Fibroblast of peridontal ligament (primary cell): Measurements from ENCODE around the gene ERI3.

Experiments used
- DNase-seq: peaks from one replicate; pipeline ENCODE4 v3.0.0-alpha.2; 2010; ENCODE audit errors: extremely low read depth

Gene ERI3

GRCh38 chr1:44316231-44316759 is 38.8 kb downstream of the ERI3 start:
- no peak for DNase-seq

- no peak for DNase-seq
Observed at GRCh38 chr1:44315521-44315920, 39.5 kb downstream of the ERI3 start.

DNA sequence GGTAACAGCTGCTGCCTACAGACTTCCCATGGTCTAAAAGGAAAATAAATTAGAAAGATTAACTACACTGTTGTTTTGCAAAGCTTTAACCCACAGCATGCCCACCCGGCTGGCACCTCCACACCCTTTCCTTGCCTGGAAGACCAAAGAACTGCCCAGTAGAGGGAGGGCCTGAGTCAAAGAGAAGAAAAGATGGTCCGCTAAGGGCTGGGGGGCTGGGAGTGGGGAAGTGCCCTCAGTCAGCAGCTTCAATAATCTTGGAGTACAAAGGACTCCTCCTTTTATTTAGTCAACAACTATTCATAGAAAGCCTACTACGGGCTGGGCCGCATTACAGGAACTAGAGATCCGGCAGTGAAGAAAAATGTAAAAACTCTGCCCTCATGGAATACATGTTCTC is 40.6 kb downstream of the ERI3 start:
- DNase-seq = no peak

DNA sequence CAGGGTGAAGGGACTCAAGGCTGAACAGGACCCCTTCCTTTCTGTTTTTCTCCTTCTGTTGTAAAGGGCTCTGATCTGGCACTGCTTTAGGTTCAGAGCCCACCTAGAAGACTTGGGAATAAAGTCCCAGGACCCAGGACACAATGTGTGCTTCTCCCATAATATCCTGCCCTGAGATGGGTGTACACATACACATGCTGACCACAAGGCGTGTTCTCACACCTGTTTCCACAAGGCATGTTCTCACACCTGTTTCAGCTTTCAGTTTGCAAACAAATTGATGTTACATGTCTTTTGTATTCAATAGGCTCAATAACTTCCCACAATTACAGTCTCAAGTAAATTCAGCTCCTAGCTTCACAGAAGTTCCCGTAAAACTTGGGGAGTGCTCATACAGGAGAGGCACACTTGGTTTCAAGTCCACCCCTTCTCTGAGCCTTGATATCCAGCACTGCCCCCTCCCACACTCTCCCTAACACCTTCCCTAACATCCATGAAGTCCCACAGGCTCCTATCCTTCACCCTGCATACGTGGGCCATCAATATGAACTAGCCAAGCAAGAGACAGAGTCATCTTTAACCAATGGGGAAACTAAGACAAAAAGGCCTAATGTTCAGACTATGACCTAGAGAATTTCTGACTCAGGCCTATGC is 41.7 kb downstream of the ERI3 start:
- no peak for DNase-seq

DNA sequence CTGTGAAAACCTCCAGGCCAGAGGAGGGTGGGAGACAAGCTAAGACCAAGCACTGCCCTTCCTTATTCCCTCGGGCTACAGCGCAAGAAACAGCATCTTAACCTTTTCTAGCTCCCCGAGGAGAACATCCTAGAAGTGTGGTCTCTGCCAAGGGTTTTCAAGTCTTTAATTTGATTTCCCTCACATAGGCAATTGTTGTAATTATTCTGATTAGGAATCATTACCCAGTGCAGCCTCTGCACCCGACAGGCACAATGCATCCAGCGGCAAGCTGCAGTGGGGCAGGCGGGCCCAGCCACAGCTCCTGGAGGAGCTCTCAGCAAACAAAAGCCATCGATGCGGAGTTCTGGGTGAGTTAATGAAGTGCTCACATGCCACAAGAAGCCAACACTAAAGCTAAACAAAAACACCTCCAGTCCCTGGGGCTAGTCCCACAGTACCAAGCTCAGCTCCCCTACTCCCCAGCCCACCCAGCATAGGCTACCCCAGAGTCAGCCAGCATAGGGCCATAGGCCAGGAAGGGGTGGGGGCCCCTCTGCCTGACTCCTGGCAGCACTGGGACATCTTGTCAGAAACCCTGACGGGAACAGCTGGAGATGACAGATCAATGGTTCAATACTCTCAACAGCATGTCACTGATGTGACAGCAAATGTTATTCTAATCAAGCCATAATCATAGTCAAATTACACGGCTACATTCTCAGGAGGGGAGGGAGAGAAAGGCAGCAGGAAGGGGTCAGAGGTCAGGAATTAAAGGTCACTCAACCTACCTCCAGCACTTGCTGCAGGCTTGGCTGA is 42.5 kb downstream of the ERI3 start:
- DNase-seq = no peak

GRCh38 chr1:44310006-44310405 is 45.1 kb downstream of the ERI3 start:
- DNase-seq = no peak

DNA sequence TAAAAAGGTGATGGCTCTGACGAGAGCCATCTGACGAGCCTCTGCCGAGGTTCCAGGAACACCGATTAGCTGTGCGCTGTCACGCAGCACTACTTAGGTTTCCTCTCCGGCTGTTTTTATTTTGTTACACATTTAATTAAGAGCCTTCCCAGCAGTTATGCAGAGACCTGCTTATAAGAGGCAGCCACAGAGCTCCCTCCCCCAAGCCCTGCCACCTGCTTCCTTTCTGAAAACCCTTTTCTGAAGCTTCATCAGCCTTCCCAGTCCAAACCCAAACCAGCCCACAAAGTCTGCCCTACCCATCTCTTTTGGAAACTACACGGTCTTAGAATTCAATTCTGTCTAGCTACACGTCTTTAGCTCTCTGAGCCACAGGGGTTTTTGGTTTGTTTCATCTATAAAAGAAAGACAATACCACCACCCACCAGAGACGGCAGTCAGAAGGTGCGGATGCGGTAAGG is 49.1 kb downstream of the ERI3 start:
- DNase-seq = no peak

- DNase-seq = no peak
Observed at GRCh38 chr1:44303532-44303931, 51.5 kb downstream of the ERI3 start.

DNA sequence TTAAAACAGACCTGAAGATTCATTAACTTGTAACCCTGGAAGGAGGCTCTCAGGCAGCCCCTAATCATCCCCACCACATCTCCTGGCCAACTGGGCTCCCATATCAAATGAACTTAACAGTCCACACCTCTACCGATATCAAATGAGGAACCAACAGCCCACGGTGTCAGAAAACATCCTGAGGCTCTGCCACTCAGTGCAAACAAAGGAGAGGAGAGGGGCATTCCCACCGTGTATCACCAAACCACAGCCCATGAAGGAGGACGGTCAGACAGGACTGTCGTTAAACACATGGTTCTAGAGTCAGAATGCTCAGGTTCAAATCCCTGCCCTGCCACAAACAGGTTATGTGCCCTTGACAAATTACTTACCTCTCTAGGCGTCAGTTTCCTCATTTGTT is 52.5 kb downstream of the ERI3 start:
- DNase-seq = no peak

GRCh38 chr1:44301442-44301841 is 53.6 kb downstream of the ERI3 start:
- DNase-seq = no peak

DNA sequence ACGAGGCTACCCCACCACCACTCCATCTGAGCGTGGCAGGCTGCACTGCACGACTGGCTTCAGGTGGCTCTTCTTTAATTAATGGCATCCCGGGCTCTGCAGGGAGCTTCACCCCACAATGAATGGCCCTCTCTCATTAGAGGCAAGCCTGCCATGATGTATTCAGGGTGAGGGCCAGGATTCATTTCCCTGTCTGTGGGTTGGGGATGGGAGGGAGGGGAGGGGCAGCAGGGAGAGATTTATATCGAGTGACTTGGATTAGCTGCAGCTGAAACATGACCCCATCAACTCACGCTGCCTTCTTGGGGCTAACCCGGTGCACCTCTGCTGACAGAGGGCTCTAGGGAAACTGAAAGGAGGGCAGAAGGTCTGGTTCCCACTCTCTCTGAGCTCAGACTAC is 54.2 kb downstream of the ERI3 start:
- DNase-seq = no peak

GRCh38 chr1:44297695-44298400 is 57.2 kb downstream of the ERI3 start:
- DNase-seq = no peak

- no peak for DNase-seq
Observed at GRCh38 chr1:44296806-44297205, 58.3 kb downstream of the ERI3 start.

- DNase-seq = no peak
Observed at GRCh38 chr1:44296086-44296485, 59.0 kb downstream of the ERI3 start.

GRCh38 chr1:44294588-44295007 is 60.5 kb downstream of the ERI3 start:
- DNase-seq = peak; percentile 98

- DNase-seq = no peak
Observed at GRCh38 chr1:44293761-44294315, 61.2 kb downstream of the ERI3 start.

GRCh38 chr1:44292651-44293050 is 62.4 kb downstream of the ERI3 start:
- DNase-seq = no peak

DNA sequence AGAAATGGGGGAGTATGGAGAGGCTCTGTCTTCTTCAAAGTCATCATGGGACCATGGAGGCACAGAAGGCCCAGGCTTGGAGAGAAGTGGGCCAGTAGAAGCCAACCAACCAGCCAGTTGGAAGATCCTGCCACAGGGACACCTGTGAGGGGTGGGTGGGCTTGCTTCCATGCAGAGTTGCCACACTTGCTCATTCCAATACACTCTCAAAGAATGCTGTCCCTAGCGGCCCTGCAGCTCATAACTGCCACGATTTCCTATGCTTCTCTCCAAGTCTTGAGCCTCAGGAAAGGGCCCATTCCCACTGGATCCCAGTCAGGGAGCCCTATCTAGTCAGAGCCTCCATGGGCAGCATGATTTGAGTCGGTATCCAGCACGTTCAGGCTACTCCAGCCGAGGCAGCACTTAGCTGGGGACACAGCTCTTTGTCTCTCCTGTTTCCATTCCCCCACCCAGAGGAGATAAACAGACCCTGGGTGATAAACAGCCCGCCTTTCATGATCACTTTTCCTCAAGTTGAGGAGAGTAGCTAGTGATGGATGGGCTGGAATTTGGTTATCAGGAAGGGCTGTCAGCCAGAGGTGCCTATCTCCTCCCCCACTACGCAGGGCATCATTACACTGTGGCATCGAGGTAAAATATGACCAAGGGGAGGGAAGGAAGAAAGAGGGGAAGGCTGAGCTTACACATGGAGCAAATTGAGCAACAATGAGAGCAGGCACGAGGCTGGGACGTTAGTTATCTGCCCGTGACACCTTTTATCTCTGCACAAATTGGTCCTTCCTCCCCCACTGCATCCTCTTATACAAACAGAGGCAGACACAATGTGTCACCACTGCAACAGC is 64.6 kb downstream of the ERI3 start:
- no peak for DNase-seq

GRCh38 chr1:44289530-44289929 is 65.5 kb downstream of the ERI3 start:
- no peak for DNase-seq

DNA sequence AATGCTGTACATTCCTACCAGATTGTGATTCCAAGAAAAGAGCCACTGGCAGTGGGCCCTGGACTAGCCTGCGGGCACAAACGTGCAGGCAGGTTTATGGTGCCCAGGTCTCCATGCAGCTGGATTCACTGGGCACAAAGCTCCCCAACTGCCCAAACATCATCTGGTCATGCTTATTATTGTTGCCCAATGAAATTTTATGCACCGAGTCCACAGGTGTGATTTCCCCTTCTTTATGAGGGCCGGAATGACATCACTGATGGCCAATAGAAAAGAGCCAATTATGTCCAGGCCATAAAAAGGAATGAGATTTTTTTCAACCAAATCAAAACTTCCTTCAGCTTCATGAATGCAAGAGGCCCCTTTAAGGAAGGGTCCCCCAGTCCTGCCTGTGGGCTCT is 66.2 kb downstream of the ERI3 start:
- DNase-seq = no peak

GRCh38 chr1:44284184-44284583 is 70.9 kb downstream of the ERI3 start:
- no peak for DNase-seq
